Right lobe of liver (tissue), 6 donors: ENCODE data around the gene YPEL3. TPM values are rescaled to one million over a fixed set of nuclear protein-coding genes. Genes with fewer than 3 reads are reported as not detected.
A peak's percentile ranks its signal among the peaks of the same experiment; 100 is the strongest.

Experiments
- ATAC-seq, 4 donors: fragments of 200-7000 bp; cut with Tn5 transposase; one replicate each; pipeline ENCODE4 v1.9.1; 2020; ENCODE audit warnings: mild to moderate bottlenecking in 4 of 4, moderate library complexity in 4 of 4
- DNase-seq, 3 donors: peaks; one replicate each; pipeline ENCODE4 v3.0.0-alpha.2; 2020
- H3K27ac ChIP-seq, 3 donors: fragments of 200-600 bp; one replicate each; pipeline ENCODE4 v1.8.0; 2022
- H3K27me3 ChIP-seq, 2 donors: fragments of 200-600 bp; one replicate each; pipeline ENCODE4 v1.8.0; 2022
- H3K36me3 ChIP-seq, 4 donors: fragments of 200-600 bp; sonication (generic) in 1 of 4; one replicate each; pipeline versions ENCODE4 v1.5.1 to v1.8.0; 2017 to 2022; ENCODE audit warnings: control low read depth in 1 of 4
- H3K4me1 ChIP-seq, 4 donors: fragments of 200-600 bp; sonication (generic) in 1 of 4; one replicate each; pipeline versions ENCODE4 v1.5.1 to v1.8.0; 2017 to 2022; ENCODE audit warnings: control low read depth in 1 of 4
- H3K4me3 ChIP-seq, 3 donors: fragments of 200-600 bp; one replicate each; pipeline ENCODE4 v1.8.0; 2022
- H3K9me3 ChIP-seq, 4 donors: fragments of 200-600 bp; sonication (generic) in 1 of 4; one replicate each; pipeline versions ENCODE4 v1.5.1 to v1.8.0; 2017 to 2022; ENCODE audit warnings: control low read depth in 1 of 4
- POLR2A ChIP-seq: fragments of 450-650 bp; IDR thresholded peaks from one replicate; pipeline ENCODE4 v1.6.1; 2017; ENCODE audit warnings: antibody characterized with exemption, mild to moderate bottlenecking
- WGBS: methylation state at CpG from one replicate; pipeline ENCODE4 v1.1.6; 2018; ENCODE audit warnings: low coverage, low lambda C conversion rate; ENCODE audit not compliant: insufficient coverage; ENCODE audit errors: missing lambda C conversion rate; 5-methylcytosine and 5-hydroxymethylcytosine counted together
- intact Hi-C, 2 donors: fragments of 100-400 bp; cut with DNase I; formaldehyde crosslinking; loops; one replicate each; pipeline versions ENCODE4 v1.11.2 to v1.14.1; 2022
- total RNA-seq, 6 experiments: library from RNA; depleted of rRNA in 2 of 6; stranded (reverse); fragments of >200 nt in 2 of 6; fragmentation: NEBNext Ultra II Directional in 3 of 6; extraction: Animal tissue kit (Norgen Biotek cat#: 25700) in 3 of 6; gene quantifications; one replicate each; pipeline versions ENCODE4 v1.1.0 to v1.2.4, GENCODE V29; 2016 to 2023
- TF ChIP-seq, protein P1 (sequence below), 4 donors: fragments of 200-600 bp in 3 of 4; fragments of 450-650 bp in 1 of 4; IDR thresholded peaks; one replicate each; pipeline versions ENCODE4 v1.5.1 to v1.8.0; 2016 to 2022; ENCODE audit warnings: antibody characterized with exemption in 4 of 4, mild to moderate bottlenecking in 2 of 4
- donor health status: DM: no; HTN: yes; CAD: no.
- donor health status: DM: no; HTN: no; CAD: no.
- donor health status: DM: no; HTN: no; CAD: no.
- donor health status: DM: no; HTN: yes; CAD: no.
- donor health status: DM: no; HTN: yes; CAD: no.

YPEL3 gene
- total RNA-seq, 6 experiments from 2014 or later: 13.5 to 46.5 (median 21.9) TPM

DNA sequence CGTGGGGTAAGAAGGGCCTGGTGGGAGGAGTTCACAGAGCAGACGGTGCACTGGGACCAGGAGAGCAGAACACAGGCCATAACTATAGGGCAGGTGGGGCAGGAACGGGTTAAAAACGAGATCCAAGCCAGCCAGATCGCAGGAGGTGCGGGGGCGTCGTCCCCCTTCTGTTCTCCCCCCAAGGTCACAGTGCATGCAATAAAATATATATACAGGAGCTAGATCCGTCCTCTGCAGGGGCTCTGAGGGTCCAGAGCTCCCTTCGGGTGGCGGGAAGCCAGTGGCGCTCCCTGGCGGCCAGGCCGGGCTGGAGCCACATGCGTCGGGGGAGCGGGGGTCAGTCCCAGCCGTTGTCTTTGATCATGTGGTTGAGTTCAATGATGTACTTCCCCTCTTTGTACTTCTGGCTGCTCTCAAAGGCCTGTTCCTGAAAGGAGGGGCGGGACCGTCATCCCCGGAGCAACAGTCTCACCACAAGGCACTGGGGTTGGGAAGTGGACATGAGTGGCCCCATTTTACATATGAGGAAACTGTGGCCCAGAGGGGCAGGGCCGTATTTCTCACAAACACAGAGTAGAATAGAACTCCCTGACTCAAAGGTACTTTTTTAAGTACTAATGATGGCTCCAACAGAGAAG lies 3.5 kb downstream of the YPEL3 start:
- peaks cover 0 to 34% (median 4%) of the 10 kb centered on the region in 4 donors for H3K4me1 ChIP-seq
- 15% methylated on average over 14 of the region's 22 CpGs for WGBS

DNA sequence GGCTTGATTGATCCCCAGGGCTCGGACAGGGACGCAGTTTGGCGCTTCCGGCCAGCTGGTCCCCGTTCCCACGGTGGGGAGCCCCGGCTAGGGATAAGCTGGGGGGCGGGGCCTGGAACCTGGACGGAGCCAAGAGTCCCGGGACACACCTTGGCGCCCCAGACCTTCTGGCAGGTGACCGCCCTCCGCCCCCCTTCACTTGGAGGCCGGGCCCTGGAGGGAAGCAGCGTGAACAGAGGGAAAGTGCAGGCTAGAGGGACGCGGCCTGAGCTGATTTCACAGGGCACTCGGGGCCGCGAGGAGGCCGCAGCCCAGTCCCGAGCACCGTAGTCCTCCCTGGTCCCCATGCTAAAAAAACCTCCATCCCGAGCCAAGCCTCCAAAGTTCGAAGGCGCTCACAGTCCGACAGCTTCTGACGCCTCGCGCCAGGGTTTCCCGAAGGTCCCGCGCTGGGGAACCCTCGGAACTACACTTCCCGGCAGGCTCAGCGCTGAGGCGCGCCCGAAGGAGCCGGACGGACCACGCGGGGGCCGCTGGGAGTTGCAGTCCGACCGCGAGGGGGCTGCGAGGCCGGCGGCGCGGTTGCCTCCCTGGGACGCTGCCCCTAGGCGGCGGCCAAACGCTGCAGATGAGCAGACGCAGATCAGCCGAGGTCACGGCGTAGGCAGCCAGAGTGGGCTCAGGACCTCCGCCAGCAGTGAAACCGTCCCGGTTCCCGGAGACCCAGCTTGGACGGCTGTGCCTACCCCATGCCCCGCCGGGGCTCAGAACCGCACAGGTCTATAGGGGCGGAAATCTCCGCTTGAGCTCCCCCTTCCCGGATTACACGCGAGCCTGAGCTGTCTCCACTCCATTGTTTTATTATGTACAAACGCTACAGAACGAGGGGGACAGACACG lies 4.3 kb downstream of the YPEL3 start, which contains the start of gene TBX6:
TBX6 (minus strand) TSS at position 451 of the 899 bp plus-strand sequence. CDS start 731 bp downstream, outside the sequence.
- WGBS: 0% methylated on average over 32 of the region's 76 CpGs
- no peaks in the 10 kb centered on the region for H3K27me3 ChIP-seq
- peak; percentile 87 to 92 (median 89) for ATAC-seq
- H3K9me3 ChIP-seq: no peaks in the 10 kb centered on the region
- H3K4me1 ChIP-seq: peaks cover 0 to 34% (median 4%) of the 10 kb centered on the region in 4 donors
- TF ChIP-seq, protein P1, sequence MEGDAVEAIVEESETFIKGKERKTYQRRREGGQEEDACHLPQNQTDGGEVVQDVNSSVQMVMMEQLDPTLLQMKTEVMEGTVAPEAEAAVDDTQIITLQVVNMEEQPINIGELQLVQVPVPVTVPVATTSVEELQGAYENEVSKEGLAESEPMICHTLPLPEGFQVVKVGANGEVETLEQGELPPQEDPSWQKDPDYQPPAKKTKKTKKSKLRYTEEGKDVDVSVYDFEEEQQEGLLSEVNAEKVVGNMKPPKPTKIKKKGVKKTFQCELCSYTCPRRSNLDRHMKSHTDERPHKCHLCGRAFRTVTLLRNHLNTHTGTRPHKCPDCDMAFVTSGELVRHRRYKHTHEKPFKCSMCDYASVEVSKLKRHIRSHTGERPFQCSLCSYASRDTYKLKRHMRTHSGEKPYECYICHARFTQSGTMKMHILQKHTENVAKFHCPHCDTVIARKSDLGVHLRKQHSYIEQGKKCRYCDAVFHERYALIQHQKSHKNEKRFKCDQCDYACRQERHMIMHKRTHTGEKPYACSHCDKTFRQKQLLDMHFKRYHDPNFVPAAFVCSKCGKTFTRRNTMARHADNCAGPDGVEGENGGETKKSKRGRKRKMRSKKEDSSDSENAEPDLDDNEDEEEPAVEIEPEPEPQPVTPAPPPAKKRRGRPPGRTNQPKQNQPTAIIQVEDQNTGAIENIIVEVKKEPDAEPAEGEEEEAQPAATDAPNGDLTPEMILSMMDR (IDR thresholded peaks at IDR 0.05): peak; percentile 78 to 92 (median 82)
- no peak for TF ChIP-seq POLR2A
- H3K36me3 ChIP-seq: peaks cover 0 to 11% (median 0%) of the 10 kb centered on the region in 4 donors
- peak; percentile 94 to 96 (median 95) for DNase-seq
- peak within 1 kb of the TSS; percentile 58 to 86 (median 76) for H3K27ac ChIP-seq
- intact Hi-C loops: no loop called here
- H3K4me3 ChIP-seq: peak within 1 kb of the TSS; percentile 51 to 68 (median 60)

More for the DNA sequence above, 3.5 kb downstream of the YPEL3 start:
- no peak for TF ChIP-seq POLR2A
- TF ChIP-seq, protein P1 (IDR thresholded peaks at IDR 0.05): peak; percentile 35 to 51 (median 44)
- Histone ChIP-seq H3K9me3 (no peaks in the 10 kb centered on the region), H3K27ac (peak overlapping the region; percentile 54 to 86 (median 76)), H3K27me3 (no peaks in the 10 kb centered on the region), H3K36me3 (peaks cover 0 to 11% (median 0%) of the 10 kb centered on the region in 4 donors), H3K4me3 (peak overlapping the region; percentile 51 to 68 (median 60))
- DNase-seq (peak; percentile 71 to 84 (median 79)), ATAC-seq (peak; percentile 42 to 51 (median 48))
- intact Hi-C loops: no loop called here

DNA sequence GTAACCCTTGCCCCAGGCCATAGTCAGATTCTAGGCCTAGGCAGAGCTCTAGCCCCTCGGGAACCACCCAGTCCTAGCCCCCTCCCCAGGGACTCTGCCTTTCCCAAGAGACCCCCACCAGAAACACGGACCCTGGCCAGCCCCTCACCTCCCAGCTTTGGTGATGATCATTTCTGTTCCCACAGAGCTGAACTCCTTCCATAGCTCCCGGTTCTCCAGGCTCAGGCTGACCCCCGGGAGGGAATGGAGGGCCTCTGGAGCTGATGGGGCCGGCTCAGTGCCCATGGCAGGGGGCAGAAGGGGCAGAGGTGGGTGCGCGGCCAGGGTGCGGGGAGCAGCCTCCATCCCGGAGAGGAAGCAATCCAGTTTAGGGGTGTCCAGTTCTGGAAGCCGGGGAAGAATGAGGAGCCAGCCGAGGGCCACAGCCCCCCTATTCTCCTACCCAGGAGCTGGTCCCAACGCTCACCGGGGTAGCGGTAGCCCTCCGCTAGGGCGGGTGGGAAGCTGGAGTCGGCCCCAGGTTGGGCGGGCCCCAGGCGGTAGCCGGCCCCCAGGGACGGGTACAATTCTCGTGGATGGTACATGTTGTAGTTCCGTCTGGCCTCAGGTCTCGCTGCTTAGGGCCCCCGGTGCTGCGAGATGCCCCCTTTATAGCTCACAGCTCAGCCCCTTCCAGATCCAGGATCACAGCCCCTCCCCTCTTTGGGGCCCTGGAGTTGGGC lies 5.2 kb downstream of the YPEL3 start:
- TF ChIP-seq POLR2A: no peak
- TF ChIP-seq, protein P1 (IDR thresholded peaks at IDR 0.05): no peak
- H3K36me3 ChIP-seq: peaks cover 0 to 11% (median 0%) of the 10 kb centered on the region in 4 donors
- H3K4me3 ChIP-seq: peak overlapping the region in 2 of 3 donors; percentile 60 to 68
- no peaks in the 10 kb centered on the region for H3K27me3 ChIP-seq
- no peak for ATAC-seq
- no peak for DNase-seq
- H3K9me3 ChIP-seq: no peaks in the 10 kb centered on the region
- intact Hi-C loops: no loop called here
- H3K27ac ChIP-seq: peak overlapping the region; percentile 58 to 86 (median 76)
- peaks cover 0 to 34% (median 4%) of the 10 kb centered on the region in 4 donors for H3K4me1 ChIP-seq
- 65% methylated on average over 7 of the region's 26 CpGs for WGBS
